Neural progenitor cell (in vitro differentiated cells): Measurements from ENCODE around the gene PLBD1. TPM values are rescaled to one million over a fixed set of nuclear protein-coding genes. Genes with fewer than 3 reads are reported as not detected.

ENCODE experiments used
- DNase-seq: peaks from one replicate; pipeline ENCODE4 v3.0.0-alpha.2; 2016; ENCODE audit warnings: low spot score
- H2AFZ ChIP-seq: fragments of 200-600 bp; sonication (generic); replicated peaks from 2 replicates; pipeline ENCODE4 v1.6.1; 2016; ENCODE audit warnings: antibody characterized with exemption
- H3F3A ChIP-seq: fragments of 200-600 bp; sonication (generic); 2 replicates; pipeline ENCODE4 v1.6.1; 2016; ENCODE audit warnings: antibody characterized with exemption, low read depth
- H3K27ac ChIP-seq: fragments of 200-600 bp; sonication (generic); 2 replicates; pipeline ENCODE4 v1.5.1; 2016; ENCODE audit warnings: mild to moderate bottlenecking
- H3K27me3 ChIP-seq: fragments of 200-600 bp; sonication (generic); 2 replicates; pipeline ENCODE4 v1.6.1; 2016; ENCODE audit warnings: mild to moderate bottlenecking, moderate library complexity
- H3K36me3 ChIP-seq: fragments of 200-600 bp; sonication (generic); 2 replicates; pipeline ENCODE4 v1.5.1; 2016
- H3K4me1 ChIP-seq: fragments of 200-600 bp; sonication (generic); 2 replicates; pipeline ENCODE4 v1.6.1; 2016; ENCODE audit warnings: mixed run types
- H3K4me2 ChIP-seq: fragments of 200-600 bp; sonication (generic); 2 replicates; pipeline ENCODE4 v1.6.1; 2016
- H3K4me3 ChIP-seq: fragments of 200-600 bp; sonication (generic); 2 replicates; pipeline ENCODE4 v1.5.1; 2016
- H3K79me2 ChIP-seq: fragments of 200-600 bp; sonication (generic); 2 replicates; pipeline ENCODE4 v1.6.1; 2016; ENCODE audit warnings: low read depth
- H3K9ac ChIP-seq: fragments of 200-600 bp; sonication (generic); 2 replicates; pipeline ENCODE4 v1.6.1; 2016
- H3K9me3 ChIP-seq: fragments of 200-600 bp; sonication (generic); 2 replicates; pipeline ENCODE4 v1.5.1; 2016; ENCODE audit warnings: low read depth
- H4K20me1 ChIP-seq: fragments of 200-600 bp; sonication (generic); 2 replicates; pipeline ENCODE4 v1.6.1; 2016; ENCODE audit warnings: low read depth
- H3K27ac Mint-ChIP-seq: 3 replicates; pipeline ENCODE4 v1.8.0; 2021; ENCODE audit warnings: mixed read lengths
- H3K27me3 Mint-ChIP-seq: 2 replicates; pipeline ENCODE4 v1.8.0; 2022; ENCODE audit warnings: low read depth, mild to moderate bottlenecking, inconsistent platforms, moderate library complexity, mixed read lengths; ENCODE audit not compliant: insufficient read depth
- H3K36me3 Mint-ChIP-seq: 3 replicates; pipeline ENCODE4 v1.8.0; 2021; ENCODE audit warnings: mixed read lengths
- H3K4me1 Mint-ChIP-seq: 3 replicates; pipeline ENCODE4 v1.8.0; 2021; ENCODE audit warnings: mixed read lengths
- H3K4me3 Mint-ChIP-seq: 3 replicates; pipeline ENCODE4 v1.8.0; 2021; ENCODE audit warnings: mild to moderate bottlenecking, moderate library complexity, mixed read lengths
- H3K9me3 Mint-ChIP-seq: 3 replicates; pipeline ENCODE4 v1.8.0; 2020; ENCODE audit warnings: mixed read lengths
- CTCF ChIP-seq: fragments of 200-600 bp; sonication (generic); IDR thresholded peaks from 2 replicates; pipeline ENCODE4 v1.5.1; 2017; ENCODE audit warnings: antibody characterized with exemption, mild to moderate bottlenecking
- EZH2 ChIP-seq: fragments of 200-600 bp; sonication (generic); IDR thresholded peaks from 2 replicates; pipeline ENCODE4 v1.6.1; 2017; ENCODE audit warnings: antibody characterized with exemption, mild to moderate bottlenecking, moderate library complexity
- EZH2phosphoT487 ChIP-seq: fragments of 200-600 bp; sonication (generic); IDR thresholded peaks from 2 replicates; pipeline ENCODE4 v1.6.1; 2017; ENCODE audit warnings: antibody characterized with exemption
- total RNA-seq: library from RNA; depleted of rRNA; stranded (reverse); fragments of >200 nt; gene quantifications from 2 replicates; pipeline ENCODE4 v1.2.3, GENCODE V29; 2015; ENCODE audit warnings: low replicate concordance

PLBD1 gene
- total RNA-seq, 1 donor from 2014 or later: 5.4 TPM

GRCh38 chr12:14570231-14570630 lies 2.5 kb upstream of the PLBD1 start:
- Mint-ChIP-seq H3K27ac (no peak overlapping the region), H3K36me3 (no peaks in the 10 kb centered on the region), H3K4me3 (no peak overlapping the region), H3K4me1 (peaks cover 5% of the 10 kb centered on the region), H3K9me3 (no peaks in the 10 kb centered on the region), H3K27me3 (peaks cover 12% of the 10 kb centered on the region)
- TF ChIP-seq CTCF: no peak
- no peak for TF ChIP-seq EZH2
- no peak for TF ChIP-seq EZH2phosphoT487
- Histone ChIP-seq H2AFZ (no peak overlapping the region), H3F3A (no peaks in the 10 kb centered on the region), H3K9me3 (no peaks in the 10 kb centered on the region), H3K4me1 (no peaks in the 10 kb centered on the region), H3K4me2 (no peak overlapping the region), H3K4me3 (no peak overlapping the region), H3K9ac (no peak overlapping the region), H3K27me3 (peaks cover 37% of the 10 kb centered on the region), H4K20me1 (no peaks in the 10 kb centered on the region), H3K79me2 (no peaks in the 10 kb centered on the region), H3K27ac (no peak overlapping the region), H3K36me3 (no peaks in the 10 kb centered on the region)
- DNase-seq: no peak

- no peaks in the 10 kb centered on the region for H3K36me3 Mint-ChIP-seq
- TF ChIP-seq EZH2phosphoT487: no peak
- no peak for TF ChIP-seq CTCF
- TF ChIP-seq EZH2: no peak
- no peaks in the 10 kb centered on the region for H3K79me2 ChIP-seq
- H3K4me1 Mint-ChIP-seq: peaks cover 5% of the 10 kb centered on the region
- H3K27me3 Mint-ChIP-seq: peaks cover 7% of the 10 kb centered on the region
- H3K4me1 ChIP-seq: no peaks in the 10 kb centered on the region
- DNase-seq: no peak
- no peaks in the 10 kb centered on the region for H3K36me3 ChIP-seq
- no peak overlapping the region for H3K4me3 ChIP-seq
- no peaks in the 10 kb centered on the region for H3F3A ChIP-seq
- peaks cover 35% of the 10 kb centered on the region for H3K27me3 ChIP-seq
- no peak overlapping the region for H3K9ac ChIP-seq
- no peak overlapping the region for H3K4me2 ChIP-seq
- no peak overlapping the region for H2AFZ ChIP-seq
- no peaks in the 10 kb centered on the region for H4K20me1 ChIP-seq
- no peaks in the 10 kb centered on the region for H3K9me3 Mint-ChIP-seq
- no peak overlapping the region for H3K27ac Mint-ChIP-seq
- no peak overlapping the region for H3K4me3 Mint-ChIP-seq
- no peak overlapping the region for H3K27ac ChIP-seq
- H3K9me3 ChIP-seq: no peaks in the 10 kb centered on the region
Measured at GRCh38 chr12:14564336-14564959, 3.2 kb downstream of the PLBD1 start.

GRCh38 chr12:14563046-14563445 lies 4.6 kb downstream of the PLBD1 start:
- no peak overlapping the region for H3K4me3 ChIP-seq
- Mint-ChIP-seq H3K36me3 (no peaks in the 10 kb centered on the region), H3K4me1 (peaks cover 1% of the 10 kb centered on the region), H3K27ac (no peak overlapping the region), H3K4me3 (no peak overlapping the region), H3K27me3 (peaks cover 3% of the 10 kb centered on the region), H3K9me3 (no peaks in the 10 kb centered on the region)
- no peaks in the 10 kb centered on the region for H3K9me3 ChIP-seq
- no peak for TF ChIP-seq EZH2phosphoT487
- H3K4me2 ChIP-seq: no peak overlapping the region
- no peaks in the 10 kb centered on the region for H3K36me3 ChIP-seq
- H4K20me1 ChIP-seq: no peaks in the 10 kb centered on the region
- peaks cover 21% of the 10 kb centered on the region for H3K27me3 ChIP-seq
- no peak overlapping the region for H2AFZ ChIP-seq
- DNase-seq: no peak
- H3K79me2 ChIP-seq: no peaks in the 10 kb centered on the region
- H3K27ac ChIP-seq: no peak overlapping the region
- H3F3A ChIP-seq: no peaks in the 10 kb centered on the region
- no peak overlapping the region for H3K9ac ChIP-seq
- H3K4me1 ChIP-seq: no peaks in the 10 kb centered on the region

- Mint-ChIP-seq H3K27ac (no peak overlapping the region), H3K4me3 (no peak overlapping the region)
Measured at GRCh38 chr12:14562279-14562678, 5.4 kb downstream of the PLBD1 start.

More at GRCh38 chr12:14562279-14562678, 5.4 kb downstream of the PLBD1 start:
- Histone ChIP-seq H3K4me2 (no peak overlapping the region), H4K20me1 (no peaks in the 10 kb centered on the region), H3K27ac (no peak overlapping the region), H3K4me3 (no peak overlapping the region), H3K36me3 (no peaks in the 10 kb centered on the region), H3K9me3 (no peaks in the 10 kb centered on the region), H3F3A (no peaks in the 10 kb centered on the region), H3K79me2 (no peaks in the 10 kb centered on the region), H2AFZ (no peak overlapping the region), H3K4me1 (no peaks in the 10 kb centered on the region), H3K27me3 (peaks cover 13% of the 10 kb centered on the region), H3K9ac (no peak overlapping the region)
- DNase-seq: no peak
- Mint-ChIP-seq H3K36me3 (no peaks in the 10 kb centered on the region), H3K9me3 (peaks cover 2% of the 10 kb centered on the region), H3K4me1 (no peaks in the 10 kb centered on the region), H3K27me3 (peaks cover 3% of the 10 kb centered on the region)
- TF ChIP-seq EZH2phosphoT487 (no peak), EZH2 (no peak), CTCF (no peak)
